ENCODE results near the gene KCNQ1.

KCNQ1 gene

DNA sequence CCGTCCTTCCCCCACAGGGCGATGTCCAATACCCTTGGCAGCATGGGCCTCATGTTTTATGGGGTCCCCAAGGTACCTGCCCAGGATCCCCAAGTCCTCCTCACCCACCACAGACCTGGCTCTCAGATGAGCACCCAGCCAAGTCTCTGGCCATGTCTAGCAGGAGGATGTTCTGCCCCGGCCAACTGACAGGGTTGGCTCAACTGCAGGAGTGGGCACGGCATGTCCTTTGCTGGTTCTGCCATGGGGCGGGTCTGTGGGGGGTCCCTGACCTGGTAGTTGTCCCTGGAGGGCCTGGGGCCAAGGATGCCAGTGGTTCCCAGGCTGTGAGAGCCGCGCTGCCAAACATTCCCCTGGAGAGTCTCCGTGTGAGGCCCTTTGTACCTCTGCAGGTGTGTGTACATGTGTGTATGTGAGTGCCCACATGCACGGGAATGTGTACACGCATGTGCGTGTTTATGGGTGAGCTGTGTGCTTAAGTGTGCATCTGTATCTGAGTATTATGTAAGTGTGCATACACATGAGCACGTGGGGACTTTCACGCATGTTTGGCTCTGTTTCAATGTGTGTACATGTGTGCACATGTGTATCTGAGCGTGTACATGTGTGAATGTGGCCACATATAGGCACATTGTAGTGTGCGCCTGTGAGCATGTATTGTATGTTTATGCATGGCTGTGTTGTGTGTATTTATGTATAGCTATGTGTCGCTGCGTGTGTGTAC lies 85.5 kb downstream of the KCNQ1 start:
- H3K9me3 Mint-ChIP-seq: no peaks in the 10 kb centered on the region
- CTCF ChIA-PET: interaction anchor here (0.9 to 8.3 kb wide), 11 partner anchors 13 to 560 kb away, joined by 3 to 344 read pairs (median 9); partner anchors contain the start of genes CDKN1C, KCNQ1 and TSSC4
- peaks cover 5% of the 10 kb centered on the region for H3K27me3 Mint-ChIP-seq
- peak; percentile 20 for DNase-seq
- no peak overlapping the region for H3K27ac Mint-ChIP-seq
- H3K4me3 Mint-ChIP-seq: no peak overlapping the region
- H3K4me1 Mint-ChIP-seq: peaks cover 44% of the 10 kb centered on the region
- peaks cover 1% of the 10 kb centered on the region for H3K36me3 Mint-ChIP-seq

DNA sequence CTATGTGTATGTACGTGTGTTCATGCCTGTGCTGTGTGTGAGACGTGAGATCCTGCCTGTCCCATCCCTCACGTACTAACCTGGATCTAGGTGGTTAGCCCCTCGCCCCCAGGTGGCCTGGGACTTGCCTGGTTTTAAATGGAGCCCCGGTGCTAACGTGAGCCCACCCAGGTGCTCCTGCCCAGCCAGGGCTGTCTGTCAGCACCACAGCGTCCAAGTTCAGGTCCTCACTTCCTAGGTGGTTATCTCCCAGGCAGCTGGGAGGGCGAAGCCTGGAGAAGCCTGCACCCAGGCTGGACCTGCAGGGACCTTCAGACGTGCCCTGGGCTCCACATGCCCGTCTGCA lies 86.0 kb downstream of the KCNQ1 start:
- Mint-ChIP-seq H3K4me1 (peaks cover 39% of the 10 kb centered on the region), H3K27ac (no peak overlapping the region)

DNA sequence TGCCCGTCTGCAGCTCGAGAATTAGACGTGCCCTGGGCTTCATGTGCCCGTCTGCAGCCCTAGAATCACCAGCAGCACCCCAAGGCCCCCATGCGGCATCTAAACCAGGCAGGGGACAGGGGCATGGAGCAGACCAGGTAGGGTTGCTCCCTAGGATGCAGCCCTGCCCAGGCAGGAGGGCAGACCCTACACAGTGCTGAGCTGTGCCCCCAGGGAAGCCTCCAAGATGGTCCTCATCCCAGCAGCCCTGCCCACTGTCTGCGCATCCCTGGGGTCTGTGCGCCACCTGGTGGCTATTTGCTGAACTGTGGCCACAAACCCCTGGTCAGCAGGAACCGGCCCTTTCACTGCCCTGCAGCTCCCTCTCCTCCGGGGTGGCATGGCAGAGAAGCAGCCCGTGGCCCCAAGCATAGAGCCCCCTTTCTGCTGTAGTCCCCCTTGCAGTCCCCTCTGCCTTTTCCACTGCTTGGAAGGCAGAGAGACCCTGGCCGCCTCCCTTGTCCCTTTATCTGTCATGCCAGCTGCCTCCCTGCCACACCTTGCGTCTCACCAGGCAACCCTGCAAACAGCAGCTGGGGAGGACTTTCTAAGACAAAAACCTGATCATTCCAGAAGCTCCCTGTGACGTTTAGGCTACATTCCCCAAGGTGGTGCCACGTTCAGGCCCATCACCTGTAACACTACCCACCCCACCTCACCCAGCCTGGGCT lies 86.6 kb downstream of the KCNQ1 start:
- DNase-seq: peak; percentile 74
- H3K27ac Mint-ChIP-seq: no peak overlapping the region
- peaks cover 33% of the 10 kb centered on the region for H3K4me1 Mint-ChIP-seq
- no peak overlapping the region for H3K4me3 Mint-ChIP-seq
- no peaks in the 10 kb centered on the region for H3K9me3 Mint-ChIP-seq
- H3K36me3 Mint-ChIP-seq: peaks cover 1% of the 10 kb centered on the region
- H3K27me3 Mint-ChIP-seq: peaks cover 5% of the 10 kb centered on the region
- CTCF ChIA-PET: interaction anchor here (0.7 to 8.3 kb wide), 20 partner anchors 9 to 570 kb away, joined by 3 to 344 read pairs (median 4); partner anchors contain the start of genes CDKN1C, KCNQ1, PHLDA2 and TSSC4

More for the DNA sequence above, 86.0 kb downstream of the KCNQ1 start:
- peak; percentile 13 for DNase-seq
- CTCF ChIA-PET: interaction anchor here (0.9 to 8.3 kb wide), 11 partner anchors 13 to 559 kb away, joined by 3 to 344 read pairs (median 9); partner anchors contain the start of genes CDKN1C, KCNQ1 and TSSC4
- Mint-ChIP-seq H3K27me3 (peaks cover 5% of the 10 kb centered on the region), H3K4me3 (no peak overlapping the region), H3K36me3 (peaks cover 1% of the 10 kb centered on the region), H3K9me3 (no peaks in the 10 kb centered on the region)

- no peak overlapping the region for H3K4me3 Mint-ChIP-seq
- peaks cover 1% of the 10 kb centered on the region for H3K36me3 Mint-ChIP-seq
- DNase-seq: peak; percentile 20
- CTCF ChIA-PET: interaction anchor here (0.7 to 8.3 kb wide), 21 partner anchors 10 to 569 kb away, joined by 3 to 344 read pairs (median 4); partner anchors contain the start of genes CDKN1C, KCNQ1, PHLDA2 and TSSC4
- H3K4me1 Mint-ChIP-seq: peaks cover 26% of the 10 kb centered on the region
- H3K9me3 Mint-ChIP-seq: no peaks in the 10 kb centered on the region
- H3K27me3 Mint-ChIP-seq: peaks cover 5% of the 10 kb centered on the region
- no peak overlapping the region for H3K27ac Mint-ChIP-seq
Observed at GRCh38 chr11:2531987-2532703, 87.3 kb downstream of the KCNQ1 start.

- Mint-ChIP-seq H3K4me1 (peaks cover 19% of the 10 kb centered on the region), H3K27ac (peak overlapping the region; percentile 76), H3K36me3 (peaks cover 1% of the 10 kb centered on the region), H3K4me3 (peak overlapping the region; percentile 40), H3K27me3 (peaks cover 5% of the 10 kb centered on the region), H3K9me3 (no peaks in the 10 kb centered on the region)
- peak; percentile 95 for DNase-seq
- CTCF ChIA-PET: interaction anchor here (0.5 to 8.3 kb wide), 31 partner anchors 11 to 876 kb away, joined by 3 to 344 read pairs (median 4); partner anchors contain the start of genes CDKN1C, KCNQ1 and PHLDA2
Observed at GRCh38 chr11:2532704-2533586, 88.1 kb downstream of the KCNQ1 start.

- no peak overlapping the region for H3K27ac Mint-ChIP-seq
- H3K4me1 Mint-ChIP-seq: peaks cover 16% of the 10 kb centered on the region
- no peaks in the 10 kb centered on the region for H3K9me3 Mint-ChIP-seq
- H3K4me3 Mint-ChIP-seq: no peak overlapping the region
- H3K36me3 Mint-ChIP-seq: peaks cover 1% of the 10 kb centered on the region
- CTCF ChIA-PET: interaction anchor here (0.6 to 8.3 kb wide), 22 partner anchors 14 to 875 kb away, joined by 3 to 344 read pairs (median 5); partner anchors contain the start of genes CDKN1C, KCNQ1 and PHLDA2
- H3K27me3 Mint-ChIP-seq: peaks cover 5% of the 10 kb centered on the region
- peak; percentile 39 for DNase-seq
Observed at GRCh38 chr11:2533587-2534133, 88.9 kb downstream of the KCNQ1 start.

GRCh38 chr11:2534134-2534956 lies 89.5 kb downstream of the KCNQ1 start:
- Mint-ChIP-seq H3K36me3 (peaks cover 1% of the 10 kb centered on the region), H3K4me3 (no peak overlapping the region), H3K4me1 (peaks cover 14% of the 10 kb centered on the region), H3K27ac (no peak overlapping the region), H3K27me3 (peaks cover 5% of the 10 kb centered on the region), H3K9me3 (no peaks in the 10 kb centered on the region)
- peak; percentile 17 for DNase-seq
- CTCF ChIA-PET: interaction anchor here (0.7 to 8.3 kb wide), 11 partner anchors 108 to 874 kb away, joined by 3 to 344 read pairs (median 5); partner anchors contain the start of gene CDKN1C

DNA sequence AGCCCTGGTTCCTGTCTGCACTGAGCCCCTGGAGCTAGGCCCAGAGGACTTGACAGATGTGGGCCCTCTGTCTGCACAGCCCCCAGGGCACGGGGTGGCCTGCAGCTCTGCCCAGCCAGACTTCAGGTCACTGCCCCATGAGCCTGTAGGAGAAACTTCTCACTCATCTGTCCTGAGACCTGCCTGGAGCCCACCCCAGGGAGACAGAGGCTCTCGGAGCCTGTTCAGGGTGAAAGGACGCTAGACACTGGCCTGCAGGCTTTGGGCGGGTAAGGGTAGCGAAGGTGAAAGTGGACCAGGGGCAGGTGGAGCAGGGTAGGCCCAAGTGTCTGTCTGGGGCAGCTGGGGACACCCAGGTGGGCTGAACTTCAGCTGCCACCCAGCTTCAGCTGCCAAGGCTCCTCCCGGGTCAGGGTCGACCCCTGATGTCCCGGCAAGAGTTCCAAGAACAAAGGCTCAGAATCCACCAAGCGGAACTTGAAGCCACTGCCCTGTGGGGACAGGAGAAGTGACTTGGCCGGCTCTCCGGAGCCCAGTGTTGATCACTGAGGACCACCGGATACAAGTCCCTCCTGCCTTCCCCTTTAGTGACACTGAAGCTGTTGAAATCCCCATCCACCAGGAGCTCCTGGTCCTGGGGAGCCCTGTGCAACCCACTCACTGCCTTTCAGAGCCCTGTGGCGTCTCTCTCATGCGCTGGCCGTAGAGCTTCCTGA lies 90.3 kb downstream of the KCNQ1 start:
- DNase-seq: peak; percentile 20
- H3K27me3 Mint-ChIP-seq: peaks cover 5% of the 10 kb centered on the region
- peaks cover 14% of the 10 kb centered on the region for H3K4me1 Mint-ChIP-seq
- H3K27ac Mint-ChIP-seq: no peak overlapping the region
- no peaks in the 10 kb centered on the region for H3K9me3 Mint-ChIP-seq
- CTCF ChIA-PET: interaction anchor here (0.7 to 8.3 kb wide), 5 partner anchors 108 to 557 kb away, joined by 3 to 344 read pairs (median 3); partner anchors contain the start of gene CDKN1C
- no peak overlapping the region for H3K4me3 Mint-ChIP-seq
- peaks cover 1% of the 10 kb centered on the region for H3K36me3 Mint-ChIP-seq

DNA sequence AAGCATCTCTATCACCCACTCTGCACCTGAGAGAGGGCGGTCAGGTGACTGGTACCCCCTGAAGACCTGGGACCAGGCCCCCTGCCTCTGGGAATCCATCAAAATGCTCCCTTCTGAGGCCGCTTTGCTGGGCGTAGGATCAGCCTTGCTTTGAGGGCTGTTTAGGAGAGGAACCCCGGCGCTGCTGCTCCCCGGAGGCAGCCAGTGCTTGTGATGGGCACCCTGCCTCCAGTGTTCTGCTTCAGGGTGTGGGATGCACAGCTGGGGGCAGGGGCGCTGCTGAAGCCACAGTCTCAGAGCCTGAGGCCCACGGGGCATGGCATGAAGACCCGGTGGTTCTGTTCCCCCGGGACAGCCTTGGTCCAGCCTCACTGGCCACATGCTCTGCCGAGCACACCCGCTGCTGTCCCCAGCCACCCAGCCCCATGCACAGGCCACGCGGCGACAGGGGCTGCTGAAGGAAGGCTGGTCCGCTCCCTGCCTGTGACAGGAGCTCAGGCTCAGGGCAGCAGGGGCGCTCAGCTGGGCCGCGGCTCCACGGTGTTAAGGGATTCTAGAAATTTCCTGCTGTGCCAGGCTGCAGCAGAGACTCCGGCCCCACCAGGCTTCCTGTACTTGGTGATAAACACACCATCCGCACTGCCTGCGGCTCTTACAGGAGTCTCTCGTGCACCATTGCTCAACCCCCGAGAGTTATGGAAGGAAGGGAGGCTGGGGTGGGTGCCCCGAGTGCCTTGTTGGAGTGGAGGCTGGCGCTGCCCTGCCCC lies 91.0 kb downstream of the KCNQ1 start:
- CTCF ChIA-PET: interaction anchor here (1.0 to 8.3 kb wide), 3 partner anchors 109 to 556 kb away, joined by 3 to 344 read pairs (median 4); partner anchors contain the start of gene CDKN1C
- Mint-ChIP-seq H3K4me1 (peaks cover 14% of the 10 kb centered on the region), H3K27me3 (peaks cover 5% of the 10 kb centered on the region), H3K9me3 (no peaks in the 10 kb centered on the region), H3K36me3 (peaks cover 1% of the 10 kb centered on the region), H3K27ac (no peak overlapping the region), H3K4me3 (no peak overlapping the region)
- peak; percentile 15 for DNase-seq

DNA sequence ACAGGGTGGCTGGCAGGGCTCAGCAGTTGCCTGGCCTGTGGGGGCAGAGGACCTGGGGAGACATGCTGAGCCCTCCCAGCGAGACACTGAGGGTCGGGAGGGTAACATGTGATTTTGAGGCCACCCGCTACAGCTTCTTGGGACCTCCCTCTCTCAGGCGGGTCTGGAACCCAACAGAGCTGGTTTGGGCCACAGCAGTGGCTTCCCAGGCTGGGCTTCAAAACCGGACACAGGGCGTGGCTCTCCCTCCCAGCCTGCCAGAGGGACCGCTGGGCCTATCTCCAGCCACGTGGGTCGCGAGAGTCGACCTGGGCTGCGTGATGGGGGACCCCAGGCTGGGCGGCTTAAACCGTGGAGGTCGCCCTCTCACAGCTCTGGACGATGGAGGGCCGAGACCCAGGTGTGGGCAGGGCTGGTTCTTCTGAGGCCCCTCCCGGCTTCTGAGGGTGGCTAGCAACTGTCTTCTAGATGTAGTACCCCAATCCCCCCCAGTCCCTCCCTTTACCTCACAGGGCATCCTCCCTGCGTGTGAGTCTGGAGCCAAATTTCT lies 91.7 kb downstream of the KCNQ1 start:
- Mint-ChIP-seq H3K36me3 (peaks cover 1% of the 10 kb centered on the region), H3K4me3 (no peak overlapping the region), H3K27me3 (peaks cover 5% of the 10 kb centered on the region), H3K9me3 (no peaks in the 10 kb centered on the region), H3K27ac (no peak overlapping the region), H3K4me1 (peaks cover 14% of the 10 kb centered on the region)
- CTCF ChIA-PET: interaction anchor here (8.3 kb wide), 1 partner anchor 350 kb away, joined by 344 read pairs; the partner anchor contains the start of gene CDKN1C
- DNase-seq: peak; percentile 0

All from activated naive CD4-positive, alpha-beta T cell treated with anti-CD3 and anti-CD28 coated beads, Interleukin-2, amount 10 ng/mL, durations not matched to agents 7 days and 5 days (primary cell).